Mesodermal cell (in vitro differentiated cells): Measurements from ENCODE around the gene ITGB2.

ENCODE experiments used
- H3K27ac ChIP-seq: 2 replicates; pipeline ENCODE4 v1.7.0; 2013; ENCODE audit warnings: mild to moderate bottlenecking, low read depth, low read length, moderate library complexity; ENCODE audit not compliant: severe bottlenecking
- H3K36me3 ChIP-seq: 2 replicates; pipeline ENCODE4 v1.7.1; 2013; ENCODE audit warnings: mild to moderate bottlenecking, low read length, moderate library complexity; ENCODE audit not compliant: control insufficient read depth, insufficient read depth
- H3K4me1 ChIP-seq: one replicate; pipeline ENCODE4 v1.7.1; 2013; ENCODE audit warnings: mild to moderate bottlenecking, low read length; ENCODE audit not compliant: insufficient read depth, control insufficient read depth, poor library complexity, severe bottlenecking
- H3K4me3 ChIP-seq: 2 replicates; pipeline ENCODE4 v1.7.0; 2013; ENCODE audit warnings: low read length, control low read depth, mild to moderate bottlenecking; ENCODE audit not compliant: insufficient read depth, poor library complexity, severe bottlenecking; ENCODE audit errors: extremely low read depth
- H3K9me3 ChIP-seq: 2 replicates; pipeline ENCODE4 v1.7.1; 2013; ENCODE audit warnings: mild to moderate bottlenecking, low read length, moderate library complexity; ENCODE audit not compliant: control insufficient read depth
- WGBS, 2 experiments: methylation state at CpG; one replicate each; pipeline ENCODE4 v1.1.5; 2013; ENCODE audit warnings: missing lambda C conversion rate in 2 of 2; ENCODE audit not compliant: insufficient coverage in 2 of 2; 5-methylcytosine and 5-hydroxymethylcytosine counted together

Gene ITGB2

DNA sequence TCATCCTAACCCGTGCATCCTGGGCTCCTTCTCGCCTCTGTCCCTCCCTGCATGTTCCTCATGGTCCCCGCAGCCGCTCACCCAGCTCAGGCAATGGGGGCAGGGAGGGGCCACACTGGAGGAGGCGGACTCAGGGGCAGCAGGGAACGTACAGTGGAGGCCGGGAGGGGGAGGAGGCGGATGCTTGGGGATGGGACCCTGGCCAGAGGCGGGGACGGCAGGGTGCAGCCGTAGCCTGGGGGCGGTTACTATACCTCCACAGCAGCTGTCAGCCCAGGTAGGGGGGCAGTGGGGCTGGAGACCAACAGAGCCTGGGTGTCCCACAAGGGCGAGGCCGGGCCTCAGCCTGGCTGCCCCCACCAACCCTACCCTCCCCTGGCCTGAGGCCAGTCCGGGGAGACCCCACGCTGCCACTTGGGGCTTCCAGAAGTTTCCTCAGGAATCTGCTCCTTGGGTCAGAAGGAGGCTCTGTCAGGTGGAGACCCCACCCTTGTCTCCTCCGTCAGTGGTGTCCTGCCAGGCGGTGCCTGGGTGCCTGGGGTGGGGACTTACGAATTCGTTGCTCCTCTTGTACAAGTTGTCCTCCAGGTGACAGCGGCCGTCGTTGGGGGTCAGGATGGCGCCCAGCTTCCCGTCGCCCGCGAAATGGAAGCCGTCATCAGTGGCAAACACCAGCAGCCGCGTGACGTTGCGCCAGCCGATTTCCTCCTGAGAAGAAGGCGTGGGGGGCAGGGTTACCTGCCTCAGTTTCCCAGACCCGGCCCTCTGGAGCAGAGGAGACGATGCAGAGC is 20.7 kb downstream of the ITGB2 start:
- 92 to 93% methylated on average over 30 to 33 of the region's 37 CpGs for WGBS, 2 experiments
- no peaks in the 10 kb centered on the region for H3K36me3 ChIP-seq
- H3K9me3 ChIP-seq: no peaks in the 10 kb centered on the region
- no peak overlapping the region for H3K27ac ChIP-seq
- H3K4me3 ChIP-seq: no peak overlapping the region
- no peaks in the 10 kb centered on the region for H3K4me1 ChIP-seq

DNA sequence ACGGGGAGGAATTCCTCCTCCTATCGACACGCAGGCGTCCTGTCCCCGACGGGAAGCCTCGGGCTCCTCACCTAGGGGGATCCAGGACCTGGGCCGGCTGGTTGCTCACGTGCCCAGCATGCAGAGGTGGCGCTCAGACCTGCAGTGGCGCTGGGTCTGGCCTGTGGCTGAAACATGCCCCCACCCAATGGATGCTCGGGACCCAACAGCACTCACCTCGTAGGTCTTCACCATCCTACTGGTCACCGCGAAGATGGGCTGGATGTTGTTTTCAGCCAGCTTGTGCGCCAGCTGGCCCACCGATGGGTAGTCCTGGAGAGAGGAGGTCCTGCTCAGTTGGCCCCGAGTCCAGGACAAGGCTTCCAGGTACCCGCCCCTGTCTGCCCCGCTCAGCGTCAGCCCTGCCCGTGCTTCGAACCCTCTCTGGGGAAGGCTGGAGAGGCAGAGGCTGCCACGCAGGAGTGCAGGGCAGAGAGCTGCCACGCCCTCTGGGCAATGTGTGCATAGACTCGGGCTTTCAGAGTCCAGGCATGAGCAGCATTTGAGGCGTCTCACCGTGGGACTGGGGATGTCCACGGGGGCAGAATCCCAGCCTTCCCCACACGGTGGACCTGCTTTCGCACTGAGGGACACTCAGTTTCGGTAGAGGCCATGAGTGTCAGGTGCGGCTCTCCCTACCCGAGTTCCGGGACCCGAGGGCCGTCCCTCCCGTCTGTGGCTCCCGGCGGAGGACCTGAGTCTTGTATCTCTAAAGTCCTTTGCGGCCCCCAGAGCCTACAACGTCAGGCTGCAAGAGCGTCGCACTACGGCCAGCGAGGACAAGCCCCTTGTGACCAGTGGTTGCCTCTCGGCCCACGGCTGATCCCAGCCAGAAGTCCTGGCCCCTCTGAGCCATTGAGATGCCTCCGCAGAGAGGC is 21.6 kb downstream of the ITGB2 start:
- no peak overlapping the region for H3K4me3 ChIP-seq
- H3K27ac ChIP-seq: no peak overlapping the region
- 91 to 92% methylated on average over 40 to 48 of the region's 49 CpGs for WGBS, 2 experiments
- no peaks in the 10 kb centered on the region for H3K36me3 ChIP-seq
- no peaks in the 10 kb centered on the region for H3K9me3 ChIP-seq
- no peaks in the 10 kb centered on the region for H3K4me1 ChIP-seq

DNA sequence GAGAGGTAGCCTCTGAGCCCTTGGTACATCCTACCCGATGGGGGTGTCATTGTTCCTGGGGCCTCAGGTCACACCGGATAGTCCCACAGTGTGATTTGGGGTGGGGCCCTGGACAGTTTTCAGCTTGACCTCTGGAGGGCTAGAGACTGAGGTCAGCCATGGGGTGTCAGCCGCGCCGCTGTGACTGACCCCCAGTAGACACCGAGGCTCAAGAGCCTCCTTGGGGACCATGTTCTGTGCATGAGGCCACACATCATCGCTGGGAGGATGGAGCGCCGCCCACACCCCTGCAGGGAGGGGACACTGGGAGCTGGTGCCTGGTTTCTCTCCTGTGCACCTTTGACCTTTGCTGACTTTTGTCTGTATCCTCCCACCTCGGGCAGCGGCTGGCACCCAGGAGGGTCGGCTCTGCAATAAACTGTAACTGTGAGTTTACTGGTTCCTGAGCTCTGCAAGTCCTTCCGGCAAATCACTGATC is 22.6 kb downstream of the ITGB2 start:
- Histone ChIP-seq H3K4me3 (no peak overlapping the region), H3K4me1 (no peaks in the 10 kb centered on the region), H3K27ac (no peak overlapping the region), H3K9me3 (no peaks in the 10 kb centered on the region), H3K36me3 (no peaks in the 10 kb centered on the region)
- WGBS, 2 experiments: 86 to 90% methylated on average over 12 to 13 of the region's 13 CpGs

DNA sequence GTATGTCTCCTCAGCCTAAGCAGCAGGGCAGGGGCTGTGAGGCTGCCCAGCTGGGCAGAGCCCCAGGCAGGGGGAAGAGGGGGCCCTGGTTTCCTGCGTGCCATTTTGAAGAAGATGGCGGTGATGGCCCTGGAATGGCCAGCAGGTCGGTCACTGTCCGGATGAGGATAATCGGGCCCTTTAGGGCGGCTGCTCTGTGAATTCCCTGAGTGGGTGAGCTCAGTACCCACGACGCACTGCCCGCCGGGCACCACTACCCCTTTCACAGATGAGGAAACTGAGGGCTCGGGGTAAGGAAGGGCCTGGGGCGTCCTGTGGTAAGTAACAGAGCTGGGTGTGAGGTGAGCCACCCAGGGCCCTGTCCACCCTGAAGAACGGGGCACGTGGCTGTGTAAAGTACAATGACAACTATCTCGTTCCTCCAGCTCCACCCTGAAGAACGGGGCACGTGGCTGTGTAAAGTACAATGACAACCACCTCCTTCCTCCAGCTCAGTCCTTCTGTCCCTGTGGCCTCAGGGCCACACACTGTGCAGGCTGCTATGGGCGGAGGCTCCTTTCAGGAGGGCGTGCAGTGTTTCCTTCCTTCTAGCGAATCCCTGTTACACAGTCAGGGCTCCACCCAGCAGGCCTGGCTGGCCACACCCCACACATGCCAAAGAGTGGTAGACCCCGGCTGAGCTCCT is 23.2 kb downstream of the ITGB2 start:
- H3K4me1 ChIP-seq: no peaks in the 10 kb centered on the region
- 84 to 87% methylated on average over 21 of the region's 21 CpGs for WGBS, 2 experiments
- no peaks in the 10 kb centered on the region for H3K9me3 ChIP-seq
- H3K4me3 ChIP-seq: no peak overlapping the region
- no peak overlapping the region for H3K27ac ChIP-seq
- H3K36me3 ChIP-seq: no peaks in the 10 kb centered on the region

DNA sequence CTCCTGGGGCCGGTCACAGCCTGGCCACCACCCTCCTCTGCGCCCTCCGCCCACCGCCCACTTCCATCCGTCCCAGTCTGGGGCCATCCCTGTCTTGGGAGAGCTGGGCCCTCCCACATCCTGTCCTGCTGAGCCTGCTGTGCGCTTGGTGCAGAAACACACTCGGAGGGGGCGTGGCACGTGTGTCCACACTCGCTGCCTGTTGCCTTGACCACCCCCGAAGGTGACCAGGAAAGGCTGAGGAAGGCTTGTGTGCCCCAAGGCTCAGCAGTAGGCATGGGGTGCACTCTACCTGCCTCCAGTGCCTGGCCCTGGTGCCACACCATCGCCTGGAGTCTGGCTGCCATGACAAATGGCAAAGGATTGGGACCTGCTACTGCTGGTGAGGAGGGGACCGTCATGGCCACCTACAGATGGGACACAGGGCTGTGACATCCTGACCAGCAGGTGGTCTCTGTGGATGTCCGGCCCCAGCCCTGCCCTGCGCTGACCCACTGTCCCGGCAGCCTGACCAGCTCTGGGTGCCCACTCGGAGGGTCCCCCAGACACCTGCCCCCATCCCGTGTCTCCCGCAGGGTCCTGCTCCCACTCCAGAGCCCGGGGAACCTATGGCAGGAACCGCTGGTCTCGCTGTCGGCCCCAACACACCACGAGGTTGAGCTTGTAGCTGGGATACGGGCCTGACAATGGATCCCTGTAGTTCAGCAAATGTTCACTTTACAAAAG is 24.0 kb downstream of the ITGB2 start:
- H3K36me3 ChIP-seq: no peaks in the 10 kb centered on the region
- H3K9me3 ChIP-seq: no peaks in the 10 kb centered on the region
- no peak overlapping the region for H3K27ac ChIP-seq
- 89 to 93% methylated on average over 21 to 25 of the region's 25 CpGs for WGBS, 2 experiments
- H3K4me3 ChIP-seq: no peak overlapping the region
- H3K4me1 ChIP-seq: no peaks in the 10 kb centered on the region

DNA sequence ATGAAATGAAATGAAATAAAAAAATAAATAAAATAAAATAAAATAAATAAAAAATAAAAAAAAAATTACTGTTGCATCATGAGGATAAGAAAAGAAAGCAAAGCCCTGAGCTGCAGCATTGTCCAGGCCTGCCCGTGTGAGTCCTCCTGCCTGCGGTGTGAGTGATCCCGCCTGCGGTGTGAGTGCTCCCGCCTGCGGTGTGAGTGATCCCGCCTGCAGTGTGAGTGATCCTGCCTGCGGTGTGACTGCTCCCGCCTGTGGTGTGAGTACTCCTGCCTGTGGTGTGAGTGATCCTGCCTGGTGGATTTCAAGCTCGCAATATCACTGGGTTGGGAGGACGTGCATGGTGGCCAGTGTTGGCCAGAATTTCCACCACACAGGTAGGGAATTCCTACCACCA is 24.8 kb downstream of the ITGB2 start:
- no peaks in the 10 kb centered on the region for H3K36me3 ChIP-seq
- 93 to 99% methylated on average over 6 to 11 of the region's 11 CpGs for WGBS, 2 experiments
- H3K27ac ChIP-seq: no peak overlapping the region
- no peaks in the 10 kb centered on the region for H3K9me3 ChIP-seq
- H3K4me3 ChIP-seq: no peak overlapping the region
- no peaks in the 10 kb centered on the region for H3K4me1 ChIP-seq

DNA sequence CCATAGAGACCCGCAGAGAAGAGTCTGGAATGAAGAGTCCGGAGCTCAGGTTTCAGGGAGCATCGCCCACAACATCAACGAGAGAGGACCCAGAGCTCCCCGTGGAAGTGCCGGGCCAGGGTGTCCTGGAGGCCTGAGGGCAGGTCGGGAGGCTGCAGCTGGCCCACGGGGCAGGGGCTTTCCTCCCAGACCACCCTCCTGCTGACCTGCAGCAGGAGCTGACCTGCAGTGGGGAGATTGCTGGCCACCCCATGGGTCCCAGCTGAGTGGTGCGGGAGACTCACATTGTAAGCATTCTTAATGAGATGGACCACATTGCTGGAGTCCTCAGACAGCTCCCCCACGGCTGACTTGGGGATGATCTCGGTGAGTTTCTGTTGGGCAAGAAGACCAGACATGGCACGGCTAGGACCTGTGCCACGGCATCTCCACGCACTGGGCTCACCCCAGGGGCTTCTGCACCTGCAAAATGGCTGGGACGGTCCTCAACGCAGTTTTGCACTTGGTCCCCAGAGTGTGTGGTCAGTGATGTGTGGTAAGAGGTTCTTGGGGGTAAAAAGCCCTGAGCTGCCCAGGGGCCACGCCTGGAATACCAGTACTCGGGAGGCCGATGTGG is 25.9 kb downstream of the ITGB2 start:
- no peak overlapping the region for H3K4me3 ChIP-seq
- no peaks in the 10 kb centered on the region for H3K4me1 ChIP-seq
- no peak overlapping the region for H3K27ac ChIP-seq
- no peaks in the 10 kb centered on the region for H3K36me3 ChIP-seq
- H3K9me3 ChIP-seq: no peaks in the 10 kb centered on the region
- 90 to 93% methylated on average over 12 to 16 of the region's 19 CpGs for WGBS, 2 experiments

DNA sequence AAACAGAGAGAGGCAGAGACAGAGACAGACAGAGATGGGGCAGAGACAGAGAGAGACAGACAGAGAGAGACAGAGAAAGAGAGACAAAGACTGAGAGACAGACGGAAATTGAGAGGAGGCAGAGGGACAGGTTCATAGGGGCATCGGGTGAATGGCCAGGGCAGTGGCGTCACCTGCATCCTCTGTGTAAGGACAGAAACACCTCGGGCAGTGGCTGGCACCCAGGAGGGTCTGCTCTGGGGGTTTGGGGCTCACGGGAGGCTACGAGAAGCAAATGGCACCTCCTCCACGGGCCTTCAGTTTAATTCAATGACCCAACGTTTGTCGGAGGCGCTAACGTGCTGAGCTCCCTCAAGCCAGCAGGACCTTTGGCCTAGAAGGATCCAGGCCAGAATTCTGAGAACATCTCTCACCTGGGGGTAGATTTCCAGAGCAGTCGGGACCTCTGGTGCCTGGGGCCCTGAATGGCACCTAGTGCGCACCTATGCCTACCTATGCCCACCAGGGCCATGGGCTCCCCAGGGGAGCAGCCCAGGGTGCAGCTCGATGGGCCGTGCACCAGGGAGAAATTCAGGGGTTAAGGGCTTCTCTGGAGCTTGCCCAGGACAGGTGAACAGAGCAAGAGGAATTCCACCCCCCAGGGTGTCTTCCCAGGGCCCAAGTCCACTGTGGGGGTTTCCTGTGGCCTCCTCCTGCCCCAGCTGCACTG is 26.6 kb downstream of the ITGB2 start:
- Histone ChIP-seq H3K36me3 (no peaks in the 10 kb centered on the region), H3K4me3 (no peak overlapping the region), H3K9me3 (no peaks in the 10 kb centered on the region), H3K4me1 (no peaks in the 10 kb centered on the region), H3K27ac (no peak overlapping the region)
- WGBS, 2 experiments: 81 to 90% methylated on average over 13 to 14 of the region's 15 CpGs

DNA sequence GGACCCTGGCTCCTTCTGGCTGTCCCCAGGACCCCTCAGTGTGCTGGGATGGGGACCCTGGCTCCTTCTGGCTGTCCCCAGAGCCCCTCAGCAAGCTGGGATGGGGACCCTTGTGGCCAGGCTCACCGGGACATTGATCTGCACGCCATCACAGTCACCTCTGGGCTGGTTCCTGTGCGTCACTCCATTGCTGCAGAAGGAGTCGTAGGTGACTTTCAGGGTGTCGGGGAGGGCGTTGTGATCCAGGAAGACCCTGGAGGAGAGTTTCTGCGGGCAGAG is 27.5 kb downstream of the ITGB2 start:
- H3K9me3 ChIP-seq: no peaks in the 10 kb centered on the region
- no peaks in the 10 kb centered on the region for H3K4me1 ChIP-seq
- no peak overlapping the region for H3K27ac ChIP-seq
- 88 to 99% methylated on average over 7 of the region's 7 CpGs for WGBS, 2 experiments
- H3K36me3 ChIP-seq: no peaks in the 10 kb centered on the region
- no peak overlapping the region for H3K4me3 ChIP-seq
